GM12878 (cell line): ENCODE results near the gene BRD2. TPM values are rescaled to one million over a fixed set of nuclear protein-coding genes. Genes with fewer than 3 reads are reported as not detected.

Experiments used
- BMI1 ChIP-seq: fragments of 450-650 bp; IDR thresholded peaks from 2 replicates; pipeline ENCODE4 v1.6.1; 2016; ENCODE audit warnings: mild to moderate bottlenecking, moderate library complexity, borderline replicate concordance
- CREM ChIP-seq: IDR thresholded peaks from 2 replicates; pipeline ENCODE4 v1.6.1; 2014; ENCODE audit warnings: antibody characterized with exemption, low read depth
- DPF2 ChIP-seq: fragments of 450-650 bp; IDR thresholded peaks from 2 replicates; pipeline ENCODE4 v1.6.1; 2017; ENCODE audit warnings: mild to moderate bottlenecking
- ESRRA ChIP-seq: IDR thresholded peaks from 2 replicates; pipeline ENCODE4 v1.6.1; 2012; ENCODE audit warnings: mild to moderate bottlenecking, low read length, improper control_type of control experiment
- HDAC2 ChIP-seq: fragments of 200-600 bp; sonication (generic); IDR thresholded peaks from 2 replicates; pipeline ENCODE4 v1.6.1; 2017
- IRF4 ChIP-seq: IDR thresholded peaks from 2 replicates; pipeline ENCODE4 v1.6.1; 2011; ENCODE audit warnings: low read depth, low read length
- MEF2A ChIP-seq: IDR thresholded peaks from 2 replicates; pipeline ENCODE4 v1.6.1; 2011; ENCODE audit warnings: low read depth, mild to moderate bottlenecking, low read length, moderate library complexity; ENCODE audit not compliant: insufficient read depth
- MTA3 ChIP-seq: IDR thresholded peaks from 2 replicates; pipeline ENCODE4 v1.6.1; 2012; ENCODE audit warnings: low read length, inconsistent platforms, borderline replicate concordance
- MYC ChIP-seq: IDR thresholded peaks from 2 replicates; pipeline ENCODE4 v1.6.1; 2011; ENCODE audit warnings: mild to moderate bottlenecking, low read length, moderate library complexity, inconsistent platforms; ENCODE audit not compliant: insufficient read depth, insufficient replicate concordance, insufficient read length, severe bottlenecking
- NBN ChIP-seq: fragments of 450-650 bp; IDR thresholded peaks from 2 replicates; pipeline ENCODE4 v1.6.1; 2016
- PML ChIP-seq: IDR thresholded peaks from 2 replicates; pipeline ENCODE4 v1.6.1; 2012; ENCODE audit warnings: low read length, inconsistent platforms
- POLR2A ChIP-seq: IDR thresholded peaks from 2 replicates; pipeline ENCODE4 v1.6.1; 2011; ENCODE audit warnings: low read depth, mild to moderate bottlenecking, low read length
- RELA ChIP-seq: fragments of 450-650 bp; IDR thresholded peaks from 2 replicates; pipeline ENCODE4 v1.8.0; 2014; ENCODE audit warnings: borderline replicate concordance; ENCODE audit not compliant: partially characterized antibody
- SMC3 ChIP-seq: IDR thresholded peaks from 2 replicates; pipeline ENCODE4 v1.6.1; 2011; ENCODE audit warnings: low read length, improper control_type of control experiment, borderline replicate concordance
- TAF1 ChIP-seq: IDR thresholded peaks from 2 replicates; pipeline ENCODE4 v1.6.1; 2011; ENCODE audit warnings: mild to moderate bottlenecking, low read depth, low read length, borderline replicate concordance
- WRNIP1 ChIP-seq: IDR thresholded peaks from 2 replicates; pipeline ENCODE4 v1.6.1; 2011; ENCODE audit warnings: low read depth, low read length, improper control_type of control experiment, borderline replicate concordance
- ZBED1 ChIP-seq: IDR thresholded peaks from 2 replicates; pipeline ENCODE4 v1.6.1; 2016; ENCODE audit warnings: borderline replicate concordance
- ZNF384 ChIP-seq: IDR thresholded peaks from 2 replicates; pipeline ENCODE4 v1.6.1; 2012; ENCODE audit warnings: low read depth, mild to moderate bottlenecking, low read length, improper control_type of control experiment, borderline replicate concordance
- polyA plus RNA-seq, 11 experiments: library from polyadenylated mRNA; depleted of rRNA in 4 of 11; unstranded in 6 of 11; stranded (reverse) in 5 of 11; fragments of >200 nt; fragmentation: Nextera tagmentation in 4 of 11; fragmentation: Illumina TruSeq in 1 of 11; extraction: Ambion mirVana in 4 of 11; extraction: Trizol in 1 of 11; gene quantifications; 1 replicate in 1 of 11; 2 replicates in 10 of 11; pipeline versions ENCODE4 v1.2.1 to v1.2.3, GENCODE V29; 2011 to 2016; ENCODE audit warnings: inconsistent platforms in 2 of 11, missing spikeins in 2 of 11, low read depth in 1 of 11
- total RNA-seq, 4 experiments: library from RNA; depleted of rRNA in 3 of 4; stranded (reverse); fragments of >200 nt in 3 of 4; fragmentation: Illumina TruSeq in 1 of 4; extraction: Trizol in 1 of 4; gene quantifications; 2 replicates each; pipeline versions ENCODE4 v1.2.1 to v1.2.3, GENCODE V29; 2013 to 2021
- TF ChIP-seq, protein P1 (sequence below): IDR thresholded peaks from 2 replicates; pipeline ENCODE4 v1.6.1; 2011; ENCODE audit warnings: borderline replicate concordance, low read depth, mild to moderate bottlenecking, moderate library complexity, low read length; ENCODE audit not compliant: insufficient read depth, poor library complexity, severe bottlenecking
- TF ChIP-seq, protein P2 (sequence below): fragments of 450-650 bp; formaldehyde crosslinking; IDR thresholded peaks from 2 replicates; pipeline ENCODE4 v1.5.0; 2022; ENCODE audit warnings: mild to moderate bottlenecking, missing genetic modification characterization
- TF ChIP-seq, protein P3 (sequence below): IDR thresholded peaks from 2 replicates; pipeline ENCODE4 v1.6.1; 2011; ENCODE audit warnings: mild to moderate bottlenecking, low read depth, low read length, moderate library complexity; ENCODE audit not compliant: insufficient replicate concordance
- TF ChIP-seq, protein P4 (sequence below): fragments of 150-350 bp; IDR thresholded peaks from 2 replicates; pipeline ENCODE4 v1.6.1; 2016; ENCODE audit warnings: low read depth, low read length

Gene BRD2
- total and polyA plus RNA-seq, 10 of the 15 experiments (the other 5 are each of a cell fraction or from before 2014, with no cell fraction given), result 32.2 to 239 (median 139) TPM

DNA sequence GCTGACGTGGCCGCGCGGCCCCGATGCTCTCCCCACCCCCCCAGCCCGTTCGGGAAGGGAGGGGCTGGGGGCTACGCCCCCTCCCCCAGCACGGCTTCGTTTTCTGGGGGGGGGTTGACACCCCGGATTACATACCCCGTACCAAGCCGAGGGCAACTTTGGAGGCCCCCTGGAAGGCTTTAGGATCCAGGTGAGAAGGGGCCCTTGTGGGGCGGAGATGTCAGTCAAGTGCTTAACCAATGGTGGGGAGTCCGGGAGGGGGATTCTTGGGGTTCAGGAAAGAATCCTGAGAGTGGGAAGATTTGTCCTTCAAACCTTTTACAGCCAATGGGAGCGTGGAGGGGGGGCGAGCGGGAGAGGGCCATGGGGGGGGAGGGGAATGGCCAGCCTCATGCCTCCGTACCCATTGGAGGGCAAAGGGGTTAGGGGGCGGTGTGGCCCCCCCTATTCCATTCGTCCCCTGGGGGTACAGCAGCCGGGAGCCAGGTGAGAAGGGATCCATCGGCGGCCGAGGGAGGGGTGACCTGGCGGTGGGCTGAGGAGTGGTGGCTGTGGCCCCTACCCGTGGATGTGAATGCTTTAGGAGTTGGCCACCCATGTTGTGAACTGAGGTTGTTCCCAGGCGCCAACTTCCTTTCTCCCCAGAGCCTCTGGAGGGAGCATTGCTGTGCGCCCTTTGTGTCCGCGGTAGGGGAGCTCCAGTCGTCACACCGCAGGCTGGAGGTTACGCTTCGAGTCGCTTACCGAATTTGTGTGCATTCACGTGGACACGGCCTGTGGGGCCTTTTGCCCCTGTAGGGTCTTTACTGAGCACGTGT lies 682 bp downstream of the BRD2 start (continued):
- TF ChIP-seq PML, result no peak
- TF ChIP-seq BMI1, result no peak
- no peak for TF ChIP-seq ZBED1
- TF ChIP-seq DPF2, result no peak
- TF ChIP-seq NBN, result peak; percentile 35; the same call in 1 of the 2 replicates
- TF ChIP-seq HDAC2, result no peak
- TF ChIP-seq, protein P1, sequence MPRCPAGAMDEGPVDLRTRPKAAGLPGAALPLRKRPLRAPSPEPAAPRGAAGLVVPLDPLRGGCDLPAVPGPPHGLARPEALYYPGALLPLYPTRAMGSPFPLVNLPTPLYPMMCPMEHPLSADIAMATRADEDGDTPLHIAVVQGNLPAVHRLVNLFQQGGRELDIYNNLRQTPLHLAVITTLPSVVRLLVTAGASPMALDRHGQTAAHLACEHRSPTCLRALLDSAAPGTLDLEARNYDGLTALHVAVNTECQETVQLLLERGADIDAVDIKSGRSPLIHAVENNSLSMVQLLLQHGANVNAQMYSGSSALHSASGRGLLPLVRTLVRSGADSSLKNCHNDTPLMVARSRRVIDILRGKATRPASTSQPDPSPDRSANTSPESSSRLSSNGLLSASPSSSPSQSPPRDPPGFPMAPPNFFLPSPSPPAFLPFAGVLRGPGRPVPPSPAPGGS, result no peak
- TF ChIP-seq CREM, result peak; percentile 56
- peak; percentile 21 for TF ChIP-seq RELA
- TF ChIP-seq MTA3, result no peak
- TF ChIP-seq SMC3, result no peak
- peak; percentile 75 for TF ChIP-seq MYC
- TF ChIP-seq, protein P2, sequence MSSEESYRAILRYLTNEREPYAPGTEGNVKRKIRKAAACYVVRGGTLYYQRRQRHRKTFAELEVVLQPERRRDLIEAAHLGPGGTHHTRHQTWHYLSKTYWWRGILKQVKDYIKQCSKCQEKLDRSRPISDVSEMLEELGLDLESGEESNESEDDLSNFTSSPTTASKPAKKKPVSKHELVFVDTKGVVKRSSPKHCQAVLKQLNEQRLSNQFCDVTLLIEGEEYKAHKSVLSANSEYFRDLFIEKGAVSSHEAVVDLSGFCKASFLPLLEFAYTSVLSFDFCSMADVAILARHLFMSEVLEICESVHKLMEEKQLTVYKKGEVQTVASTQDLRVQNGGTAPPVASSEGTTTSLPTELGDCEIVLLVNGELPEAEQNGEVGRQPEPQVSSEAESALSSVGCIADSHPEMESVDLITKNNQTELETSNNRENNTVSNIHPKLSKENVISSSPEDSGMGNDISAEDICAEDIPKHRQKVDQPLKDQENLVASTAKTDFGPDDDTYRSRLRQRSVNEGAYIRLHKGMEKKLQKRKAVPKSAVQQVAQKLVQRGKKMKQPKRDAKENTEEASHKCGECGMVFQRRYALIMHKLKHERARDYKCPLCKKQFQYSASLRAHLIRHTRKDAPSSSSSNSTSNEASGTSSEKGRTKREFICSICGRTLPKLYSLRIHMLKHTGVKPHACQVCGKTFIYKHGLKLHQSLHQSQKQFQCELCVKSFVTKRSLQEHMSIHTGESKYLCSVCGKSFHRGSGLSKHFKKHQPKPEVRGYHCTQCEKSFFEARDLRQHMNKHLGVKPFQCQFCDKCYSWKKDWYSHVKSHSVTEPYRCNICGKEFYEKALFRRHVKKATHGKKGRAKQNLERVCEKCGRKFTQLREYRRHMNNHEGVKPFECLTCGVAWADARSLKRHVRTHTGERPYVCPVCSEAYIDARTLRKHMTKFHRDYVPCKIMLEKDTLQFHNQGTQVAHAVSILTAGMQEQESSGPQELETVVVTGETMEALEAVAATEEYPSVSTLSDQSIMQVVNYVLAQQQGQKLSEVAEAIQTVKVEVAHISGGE (CRISPR knock-in tag), result no peak
- TF ChIP-seq, protein P3, sequence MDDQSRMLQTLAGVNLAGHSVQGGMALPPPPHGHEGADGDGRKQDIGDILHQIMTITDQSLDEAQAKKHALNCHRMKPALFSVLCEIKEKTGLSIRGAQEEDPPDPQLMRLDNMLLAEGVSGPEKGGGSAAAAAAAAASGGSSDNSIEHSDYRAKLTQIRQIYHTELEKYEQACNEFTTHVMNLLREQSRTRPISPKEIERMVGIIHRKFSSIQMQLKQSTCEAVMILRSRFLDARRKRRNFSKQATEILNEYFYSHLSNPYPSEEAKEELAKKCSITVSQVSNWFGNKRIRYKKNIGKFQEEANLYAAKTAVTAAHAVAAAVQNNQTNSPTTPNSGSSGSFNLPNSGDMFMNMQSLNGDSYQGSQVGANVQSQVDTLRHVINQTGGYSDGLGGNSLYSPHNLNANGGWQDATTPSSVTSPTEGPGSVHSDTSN, result peak; percentile 66
- TF ChIP-seq, protein P4, sequence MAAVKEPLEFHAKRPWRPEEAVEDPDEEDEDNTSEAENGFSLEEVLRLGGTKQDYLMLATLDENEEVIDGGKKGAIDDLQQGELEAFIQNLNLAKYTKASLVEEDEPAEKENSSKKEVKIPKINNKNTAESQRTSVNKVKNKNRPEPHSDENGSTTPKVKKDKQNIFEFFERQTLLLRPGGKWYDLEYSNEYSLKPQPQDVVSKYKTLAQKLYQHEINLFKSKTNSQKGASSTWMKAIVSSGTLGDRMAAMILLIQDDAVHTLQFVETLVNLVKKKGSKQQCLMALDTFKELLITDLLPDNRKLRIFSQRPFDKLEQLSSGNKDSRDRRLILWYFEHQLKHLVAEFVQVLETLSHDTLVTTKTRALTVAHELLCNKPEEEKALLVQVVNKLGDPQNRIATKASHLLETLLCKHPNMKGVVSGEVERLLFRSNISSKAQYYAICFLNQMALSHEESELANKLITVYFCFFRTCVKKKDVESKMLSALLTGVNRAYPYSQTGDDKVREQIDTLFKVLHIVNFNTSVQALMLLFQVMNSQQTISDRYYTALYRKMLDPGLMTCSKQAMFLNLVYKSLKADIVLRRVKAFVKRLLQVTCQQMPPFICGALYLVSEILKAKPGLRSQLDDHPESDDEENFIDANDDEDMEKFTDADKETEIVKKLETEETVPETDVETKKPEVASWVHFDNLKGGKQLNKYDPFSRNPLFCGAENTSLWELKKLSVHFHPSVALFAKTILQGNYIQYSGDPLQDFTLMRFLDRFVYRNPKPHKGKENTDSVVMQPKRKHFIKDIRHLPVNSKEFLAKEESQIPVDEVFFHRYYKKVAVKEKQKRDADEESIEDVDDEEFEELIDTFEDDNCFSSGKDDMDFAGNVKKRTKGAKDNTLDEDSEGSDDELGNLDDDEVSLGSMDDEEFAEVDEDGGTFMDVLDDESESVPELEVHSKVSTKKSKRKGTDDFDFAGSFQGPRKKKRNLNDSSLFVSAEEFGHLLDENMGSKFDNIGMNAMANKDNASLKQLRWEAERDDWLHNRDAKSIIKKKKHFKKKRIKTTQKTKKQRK, result no peak
- no peak for TF ChIP-seq ZNF384
- TF ChIP-seq POLR2A, result peak; percentile 87
- no peak for TF ChIP-seq IRF4
- TF ChIP-seq WRNIP1, result no peak; the same call in 1 of the 2 replicates
- peak; percentile 73; the same call in 1 of the 2 replicates for TF ChIP-seq TAF1
- TF ChIP-seq MEF2A, result no peak
- TF ChIP-seq ESRRA, result no peak
